C4-2B (cell line): ENCODE data around the gene IL4I1.

Experiments used
- ZFX ChIP-seq: fragments of 450-650 bp; IDR thresholded peaks from 2 replicates; pipeline ENCODE4 v1.6.1; 2017
- TF ChIP-seq, protein P1 (sequence below): fragments of 450-650 bp; conservative IDR thresholded peaks from 2 replicates; pipeline ENCODE4 v1.5.1; 2017; ENCODE audit warnings: mild to moderate bottlenecking

DNA sequence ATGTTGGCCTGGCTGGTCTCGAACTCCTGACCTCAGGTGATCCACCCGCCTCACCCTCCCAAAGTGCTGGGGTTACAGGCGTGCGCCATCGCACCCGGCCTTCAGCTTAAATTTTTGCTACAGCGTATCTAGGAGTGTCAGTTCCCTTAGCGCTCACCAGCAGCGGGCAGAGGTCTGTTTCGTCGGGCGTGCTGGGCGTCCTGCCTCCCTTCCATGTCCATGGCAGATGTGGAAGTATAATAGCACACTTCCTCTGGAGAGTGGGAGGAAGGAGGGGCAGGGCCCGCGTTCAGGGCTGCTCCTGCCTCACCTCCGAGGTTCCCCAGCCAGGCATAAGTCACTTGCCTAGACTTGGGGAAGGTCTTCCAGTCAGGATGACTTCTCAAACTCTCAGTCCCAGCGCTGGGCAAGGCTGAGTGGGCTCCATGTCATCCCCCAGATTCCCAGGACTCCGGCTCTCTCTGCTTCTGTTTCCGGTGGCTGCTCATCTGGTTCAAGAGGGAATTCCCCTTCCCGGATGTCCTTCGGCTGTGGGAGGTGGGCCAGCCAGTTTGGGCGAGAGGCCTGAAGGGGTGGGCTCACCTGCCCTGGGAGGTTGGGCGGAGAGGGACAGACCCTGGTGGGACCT, 9.5 kb downstream of the IL4I1 start:
- TF ChIP-seq, protein P1, sequence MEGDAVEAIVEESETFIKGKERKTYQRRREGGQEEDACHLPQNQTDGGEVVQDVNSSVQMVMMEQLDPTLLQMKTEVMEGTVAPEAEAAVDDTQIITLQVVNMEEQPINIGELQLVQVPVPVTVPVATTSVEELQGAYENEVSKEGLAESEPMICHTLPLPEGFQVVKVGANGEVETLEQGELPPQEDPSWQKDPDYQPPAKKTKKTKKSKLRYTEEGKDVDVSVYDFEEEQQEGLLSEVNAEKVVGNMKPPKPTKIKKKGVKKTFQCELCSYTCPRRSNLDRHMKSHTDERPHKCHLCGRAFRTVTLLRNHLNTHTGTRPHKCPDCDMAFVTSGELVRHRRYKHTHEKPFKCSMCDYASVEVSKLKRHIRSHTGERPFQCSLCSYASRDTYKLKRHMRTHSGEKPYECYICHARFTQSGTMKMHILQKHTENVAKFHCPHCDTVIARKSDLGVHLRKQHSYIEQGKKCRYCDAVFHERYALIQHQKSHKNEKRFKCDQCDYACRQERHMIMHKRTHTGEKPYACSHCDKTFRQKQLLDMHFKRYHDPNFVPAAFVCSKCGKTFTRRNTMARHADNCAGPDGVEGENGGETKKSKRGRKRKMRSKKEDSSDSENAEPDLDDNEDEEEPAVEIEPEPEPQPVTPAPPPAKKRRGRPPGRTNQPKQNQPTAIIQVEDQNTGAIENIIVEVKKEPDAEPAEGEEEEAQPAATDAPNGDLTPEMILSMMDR, result no peak
- TF ChIP-seq ZFX, result no peak
